GM12872 (cell line): ENCODE measurements around the gene RXRA.

ENCODE experiments used
- CTCF ChIP-seq: IDR thresholded peaks from 3 replicates; pipeline ENCODE4 v1.5.1; 2011; ENCODE audit warnings: low read depth, mild to moderate bottlenecking, low read length, moderate library complexity; ENCODE audit not compliant: insufficient read depth

RXRA gene

GRCh38 chr9:134290603-134291451, 35.4 kb upstream of the RXRA start:
- no peak for TF ChIP-seq CTCF

- no peak for TF ChIP-seq CTCF
Observed at GRCh38 chr9:134291452-134291881, 34.8 kb upstream of the RXRA start.

GRCh38 chr9:134291961-134292871, 34.0 kb upstream of the RXRA start:
- TF ChIP-seq CTCF, result no peak

GRCh38 chr9:134293031-134293521, 33.2 kb upstream of the RXRA start:
- TF ChIP-seq CTCF, result no peak

GRCh38 chr9:134293611-134294152, 32.6 kb upstream of the RXRA start:
- no peak for TF ChIP-seq CTCF

- TF ChIP-seq CTCF, result no peak
Observed at GRCh38 chr9:134294153-134295071, 31.8 kb upstream of the RXRA start.
